ENCODE data around the gene SEMA3A.
"Not testable (repeated sequence)": the region's sequence is repeated elsewhere in the genome, so short reads cannot be mapped to it uniquely, and the experiment has no call there.

SEMA3A gene

GRCh38 chr7:84058311-84059076 lies 136.1 kb downstream of the SEMA3A start:
- no peak for DNase-seq

- no peak for DNase-seq
These were observed 137.0 kb downstream of the SEMA3A start for GRCh38 chr7:84057576-84057975.

- no peak for DNase-seq
These were observed 138.5 kb downstream of the SEMA3A start for GRCh38 chr7:84055904-84056605.

- DNase-seq: not testable (repeated sequence)
These were observed 139.4 kb downstream of the SEMA3A start for GRCh38 chr7:84055199-84055598.

- no peak for DNase-seq
These were observed 145.3 kb downstream of the SEMA3A start for GRCh38 chr7:84049071-84049836.

GRCh38 chr7:84047085-84047484 lies 147.5 kb downstream of the SEMA3A start:
- no peak for DNase-seq

GRCh38 chr7:84044834-84045233 lies 149.8 kb downstream of the SEMA3A start:
- no peak for DNase-seq

GRCh38 chr7:84043661-84044191 lies 150.9 kb downstream of the SEMA3A start:
- no peak for DNase-seq

GRCh38 chr7:84042110-84042539 lies 152.5 kb downstream of the SEMA3A start:
- DNase-seq: no peak

GRCh38 chr7:84041649-84042048 lies 152.9 kb downstream of the SEMA3A start:
- DNase-seq: no peak

GRCh38 chr7:84040355-84040754 lies 154.2 kb downstream of the SEMA3A start:
- DNase-seq: no peak

- DNase-seq: no peak
These were observed 155.2 kb downstream of the SEMA3A start for GRCh38 chr7:84039432-84039831.

- no peak for DNase-seq
These were observed 166.9 kb downstream of the SEMA3A start for GRCh38 chr7:84027678-84028077.

GRCh38 chr7:84025332-84025927 lies 169.2 kb downstream of the SEMA3A start:
- DNase-seq: no peak

- no peak for DNase-seq
These were observed 171.8 kb downstream of the SEMA3A start for GRCh38 chr7:84022684-84023308.

- DNase-seq: no peak
These were observed 172.6 kb downstream of the SEMA3A start for GRCh38 chr7:84022009-84022408.

GRCh38 chr7:84021292-84021908 lies 173.2 kb downstream of the SEMA3A start:
- DNase-seq: no peak

GRCh38 chr7:84017651-84018050 lies 176.9 kb downstream of the SEMA3A start:
- DNase-seq: no peak

GRCh38 chr7:84013616-84014240 lies 180.9 kb downstream of the SEMA3A start:
- DNase-seq: no peak

- DNase-seq: no peak
These were observed 184.8 kb downstream of the SEMA3A start for GRCh38 chr7:84009782-84010181.

GRCh38 chr7:84009051-84009450 lies 185.5 kb downstream of the SEMA3A start:
- no peak for DNase-seq
